PFSK-1 (cell line): ENCODE data around the gene RABGAP1L.

Source experiments
- POLR2AphosphoS5 ChIP-seq: IDR thresholded peaks from 2 replicates; pipeline ENCODE4 v1.6.1; 2012; ENCODE audit warnings: low read depth, mild to moderate bottlenecking, control low read depth, low read length, moderate library complexity
- TAF1 ChIP-seq: IDR thresholded peaks from 2 replicates; pipeline ENCODE4 v1.6.1; 2012; ENCODE audit warnings: low read length, control low read depth, borderline replicate concordance; ENCODE audit not compliant: insufficient read depth
- TF ChIP-seq, protein P1 (sequence below), 2 experiments: IDR thresholded peaks; 2 replicates each; pipeline versions ENCODE4 v1.6.1 to v1.8.0; 2011 to 2012; ENCODE audit warnings: low read depth in 2 of 2, low read length in 2 of 2, control low read depth in 1 of 2, inconsistent platforms in 1 of 2, mild to moderate bottlenecking in 1 of 2, moderate library complexity in 1 of 2; ENCODE audit not compliant: insufficient read depth in 1 of 2

- TF ChIP-seq TAF1: no peak
- TF ChIP-seq, protein P1, sequence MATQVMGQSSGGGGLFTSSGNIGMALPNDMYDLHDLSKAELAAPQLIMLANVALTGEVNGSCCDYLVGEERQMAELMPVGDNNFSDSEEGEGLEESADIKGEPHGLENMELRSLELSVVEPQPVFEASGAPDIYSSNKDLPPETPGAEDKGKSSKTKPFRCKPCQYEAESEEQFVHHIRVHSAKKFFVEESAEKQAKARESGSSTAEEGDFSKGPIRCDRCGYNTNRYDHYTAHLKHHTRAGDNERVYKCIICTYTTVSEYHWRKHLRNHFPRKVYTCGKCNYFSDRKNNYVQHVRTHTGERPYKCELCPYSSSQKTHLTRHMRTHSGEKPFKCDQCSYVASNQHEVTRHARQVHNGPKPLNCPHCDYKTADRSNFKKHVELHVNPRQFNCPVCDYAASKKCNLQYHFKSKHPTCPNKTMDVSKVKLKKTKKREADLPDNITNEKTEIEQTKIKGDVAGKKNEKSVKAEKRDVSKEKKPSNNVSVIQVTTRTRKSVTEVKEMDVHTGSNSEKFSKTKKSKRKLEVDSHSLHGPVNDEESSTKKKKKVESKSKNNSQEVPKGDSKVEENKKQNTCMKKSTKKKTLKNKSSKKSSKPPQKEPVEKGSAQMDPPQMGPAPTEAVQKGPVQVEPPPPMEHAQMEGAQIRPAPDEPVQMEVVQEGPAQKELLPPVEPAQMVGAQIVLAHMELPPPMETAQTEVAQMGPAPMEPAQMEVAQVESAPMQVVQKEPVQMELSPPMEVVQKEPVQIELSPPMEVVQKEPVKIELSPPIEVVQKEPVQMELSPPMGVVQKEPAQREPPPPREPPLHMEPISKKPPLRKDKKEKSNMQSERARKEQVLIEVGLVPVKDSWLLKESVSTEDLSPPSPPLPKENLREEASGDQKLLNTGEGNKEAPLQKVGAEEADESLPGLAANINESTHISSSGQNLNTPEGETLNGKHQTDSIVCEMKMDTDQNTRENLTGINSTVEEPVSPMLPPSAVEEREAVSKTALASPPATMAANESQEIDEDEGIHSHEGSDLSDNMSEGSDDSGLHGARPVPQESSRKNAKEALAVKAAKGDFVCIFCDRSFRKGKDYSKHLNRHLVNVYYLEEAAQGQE (IDR thresholded peaks at IDR 0.05; ENCODE audit: insufficient read depth in 1 of 2, low read depth in 2 of 2, low read length in 2 of 2): no peak
- TF ChIP-seq POLR2AphosphoS5: no peak
These were observed 274.1 kb downstream of the RABGAP1L start for GRCh38 chr1:174433451-174433850.
